Mucosa of descending colon (tissue), 3 donors: ENCODE results near the gene ANKRA2. TPM values are rescaled to one million over a fixed set of nuclear protein-coding genes. Genes with fewer than 3 reads are reported as not detected.

Experiments
- ATAC-seq: fragments of 200-7000 bp; cut with Tn5 transposase; one replicate; pipeline ENCODE4 v1.9.1; 2020; ENCODE audit warnings: mild to moderate bottlenecking, moderate library complexity
- DNase-seq, 3 donors: peaks; one replicate each; pipeline ENCODE4 v3.0.0-alpha.2; 2020
- H3K36me3 ChIP-seq: fragments of 200-600 bp; one replicate; pipeline ENCODE4 v1.8.0; 2021; ENCODE audit warnings: low read depth, mild to moderate bottlenecking
- H3K4me1 ChIP-seq: fragments of 200-600 bp; one replicate; pipeline ENCODE4 v1.8.0; 2021; ENCODE audit warnings: low read depth, mild to moderate bottlenecking
- H3K4me3 ChIP-seq: fragments of 200-600 bp; one replicate; pipeline ENCODE4 v1.8.0; 2021; ENCODE audit warnings: mild to moderate bottlenecking
- H3K9me3 ChIP-seq: fragments of 200-600 bp; one replicate; pipeline ENCODE4 v1.8.0; 2021; ENCODE audit warnings: mild to moderate bottlenecking
- intact Hi-C, 2 donors: fragments of 100-400 bp; cut with DNase I in 1 of 2; cut with micrococcal nuclease in 1 of 2; formaldehyde crosslinking; loops; one replicate each; pipeline versions ENCODE4 v1.11.0 to v1.11.1; 2022; cut with DNase I, micrococcal nuclease
- total RNA-seq, 3 donors: library from RNA; stranded (reverse); fragmentation: NEBNext Ultra II Directional in 2 of 3; extraction: Animal tissue kit (Norgen Biotek cat#: 25700) in 2 of 3; gene quantifications; one replicate each; pipeline versions ENCODE4 v1.2.1 to v1.2.4, GENCODE V29; 2021 to 2023
- TF ChIP-seq, protein P1 (sequence below): fragments of 200-600 bp; IDR thresholded peaks from one replicate; pipeline ENCODE4 v1.8.0; 2022; ENCODE audit warnings: antibody characterized with exemption, mild to moderate bottlenecking
- donor health status: DM: no; HTN: no; CAD: no; lungs with moderate emphysema.
- donor health status: DM: no; HTN: no; CAD: no.
- donor health status: DM: no; HTN: yes; CAD: no.

ANKRA2 gene
- total RNA-seq, 3 donors from 2014 or later: 20.8 to 23.8 (median 23.1) TPM

DNA sequence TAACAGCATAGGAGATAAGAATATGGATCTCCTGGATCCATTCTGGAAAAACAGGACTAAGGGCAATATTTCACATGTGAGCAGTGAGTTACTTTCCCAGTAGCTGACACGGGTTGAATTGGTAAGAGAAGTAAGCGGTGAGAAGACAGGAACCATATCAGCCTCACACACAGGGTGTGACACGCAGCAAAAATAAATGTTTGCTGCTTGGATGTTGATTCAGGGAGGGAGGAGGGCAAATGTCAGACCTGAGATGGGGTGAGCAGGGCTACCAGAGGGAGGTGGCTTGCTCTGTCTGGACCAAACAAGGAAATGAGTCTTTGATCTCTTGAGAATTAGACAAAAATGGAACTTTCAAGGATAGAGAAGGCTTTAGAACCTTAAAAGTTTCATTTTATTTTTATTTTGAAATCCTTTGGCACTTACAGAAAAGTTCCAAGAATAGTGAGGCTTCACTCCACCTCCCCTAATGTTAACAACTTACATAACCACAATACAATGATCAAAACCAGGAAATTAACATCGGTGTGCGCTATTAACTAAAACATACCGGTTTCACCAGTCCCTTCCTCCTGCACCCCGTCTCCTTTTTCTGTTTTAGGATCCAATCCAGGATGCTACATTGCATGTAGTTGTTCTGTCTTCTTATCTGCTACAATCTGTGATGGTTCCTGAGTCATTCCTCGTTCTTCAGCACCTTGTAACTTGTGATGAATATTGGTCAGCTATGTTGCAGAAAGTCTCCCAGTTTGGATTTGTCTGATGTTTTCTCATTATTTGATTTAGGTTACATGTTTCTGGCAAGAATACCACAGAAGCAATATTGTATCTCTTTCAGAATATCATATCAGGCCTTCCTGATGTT is 40.0 kb upstream of the ANKRA2 start:
- TF ChIP-seq, protein P1, sequence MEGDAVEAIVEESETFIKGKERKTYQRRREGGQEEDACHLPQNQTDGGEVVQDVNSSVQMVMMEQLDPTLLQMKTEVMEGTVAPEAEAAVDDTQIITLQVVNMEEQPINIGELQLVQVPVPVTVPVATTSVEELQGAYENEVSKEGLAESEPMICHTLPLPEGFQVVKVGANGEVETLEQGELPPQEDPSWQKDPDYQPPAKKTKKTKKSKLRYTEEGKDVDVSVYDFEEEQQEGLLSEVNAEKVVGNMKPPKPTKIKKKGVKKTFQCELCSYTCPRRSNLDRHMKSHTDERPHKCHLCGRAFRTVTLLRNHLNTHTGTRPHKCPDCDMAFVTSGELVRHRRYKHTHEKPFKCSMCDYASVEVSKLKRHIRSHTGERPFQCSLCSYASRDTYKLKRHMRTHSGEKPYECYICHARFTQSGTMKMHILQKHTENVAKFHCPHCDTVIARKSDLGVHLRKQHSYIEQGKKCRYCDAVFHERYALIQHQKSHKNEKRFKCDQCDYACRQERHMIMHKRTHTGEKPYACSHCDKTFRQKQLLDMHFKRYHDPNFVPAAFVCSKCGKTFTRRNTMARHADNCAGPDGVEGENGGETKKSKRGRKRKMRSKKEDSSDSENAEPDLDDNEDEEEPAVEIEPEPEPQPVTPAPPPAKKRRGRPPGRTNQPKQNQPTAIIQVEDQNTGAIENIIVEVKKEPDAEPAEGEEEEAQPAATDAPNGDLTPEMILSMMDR: no peak
- DNase-seq: peak in 1 of 3 donors; percentile 58
- Histone ChIP-seq H3K36me3 (no peaks in the 10 kb centered on the region), H3K4me1 (no peaks in the 10 kb centered on the region), H3K9me3 (no peaks in the 10 kb centered on the region), H3K4me3 (no peak overlapping the region)
- intact Hi-C loops: loop anchor here in 1 of 2 donors (10.0 kb wide), 1 partner anchor 89 kb away; no protein-coding TSS in a partner anchor
- ATAC-seq: peak; percentile 100

DNA sequence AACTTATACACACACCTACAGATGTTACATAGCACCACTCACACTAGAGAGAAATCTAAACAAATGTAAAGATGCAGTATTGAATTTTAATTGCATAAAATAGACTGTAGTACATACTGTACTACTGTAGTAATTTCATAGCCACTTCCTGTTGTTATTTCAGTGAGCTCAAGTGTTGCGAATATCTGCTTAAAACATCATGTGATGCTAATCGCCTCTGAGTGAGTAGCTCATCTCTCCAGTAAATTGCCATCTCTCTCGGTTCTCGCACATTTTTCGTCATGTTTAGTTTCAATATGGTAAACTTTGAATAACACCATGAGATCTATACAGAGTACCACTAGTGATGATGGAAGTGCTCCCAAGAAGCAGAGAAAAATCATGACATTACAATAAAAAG is 38.6 kb upstream of the ANKRA2 start:
- Histone ChIP-seq H3K4me1 (no peaks in the 10 kb centered on the region), H3K9me3 (no peaks in the 10 kb centered on the region), H3K4me3 (no peak overlapping the region), H3K36me3 (no peaks in the 10 kb centered on the region)
- intact Hi-C loops: loop anchor here in 1 of 2 donors (10.0 kb wide), 1 partner anchor 91 kb away; no protein-coding TSS in a partner anchor
- ATAC-seq (no peak), DNase-seq (no peak)
- TF ChIP-seq, protein P1: no peak

DNA sequence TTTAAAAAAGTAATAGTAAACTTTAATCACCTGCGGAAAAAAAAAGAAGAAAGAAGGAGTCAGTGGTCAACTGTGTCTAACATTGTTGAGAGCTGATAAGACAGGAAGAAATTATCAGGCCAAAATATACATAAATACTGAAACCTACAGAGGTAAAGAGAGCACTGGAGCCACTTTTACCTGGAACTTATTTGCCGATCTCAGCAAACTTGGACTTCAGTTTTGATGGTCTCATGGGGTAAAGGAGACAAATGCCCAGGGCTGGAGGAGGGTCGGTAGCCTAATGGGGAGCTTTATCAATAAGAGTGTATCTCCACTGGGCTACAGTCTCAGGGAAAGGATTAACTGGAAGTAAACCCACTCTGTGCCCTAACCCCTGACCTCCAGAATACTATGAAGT is 33.9 kb upstream of the ANKRA2 start:
- Histone ChIP-seq H3K36me3 (no peaks in the 10 kb centered on the region), H3K4me3 (no peak overlapping the region), H3K4me1 (no peaks in the 10 kb centered on the region), H3K9me3 (no peaks in the 10 kb centered on the region)
- DNase-seq: no peak
- TF ChIP-seq, protein P1: no peak
- intact Hi-C loops: no loop called here
- ATAC-seq: no peak

DNA sequence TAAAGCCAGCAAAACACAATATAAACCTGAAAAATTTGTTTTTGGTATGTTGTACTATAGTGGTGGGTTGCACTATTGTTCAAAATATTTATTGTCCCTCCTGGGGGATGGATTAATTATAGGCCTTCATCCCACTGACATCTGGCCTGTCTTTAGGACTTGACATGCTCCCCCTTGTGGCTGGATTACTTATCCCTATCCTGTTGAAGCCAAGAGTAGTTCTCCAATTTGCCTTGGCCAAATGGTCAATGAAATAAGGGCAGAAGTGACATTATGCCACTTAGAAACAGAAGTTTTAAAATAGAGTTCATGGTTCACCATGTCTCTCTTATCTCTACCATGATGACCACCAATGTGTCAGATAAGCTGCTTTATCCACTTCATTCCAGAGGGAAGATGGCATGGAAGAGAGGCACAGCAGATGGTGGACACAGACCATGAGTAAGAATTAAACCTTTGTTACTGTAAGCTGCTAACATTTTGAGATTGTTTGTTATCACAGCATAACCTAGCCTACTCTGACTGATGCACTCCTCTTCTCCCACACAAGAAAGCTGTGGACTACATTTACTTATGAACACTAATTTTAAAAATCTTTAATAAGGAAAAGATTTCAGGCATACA is 31.4 kb upstream of the ANKRA2 start:
- peak; percentile 46 for ATAC-seq
- TF ChIP-seq, protein P1: peak; percentile 17
- Histone ChIP-seq H3K9me3 (no peaks in the 10 kb centered on the region), H3K36me3 (no peaks in the 10 kb centered on the region), H3K4me1 (no peaks in the 10 kb centered on the region), H3K4me3 (no peak overlapping the region)
- DNase-seq: peak in 1 of 3 donors; percentile 84
- intact Hi-C loops: no loop called here

DNA sequence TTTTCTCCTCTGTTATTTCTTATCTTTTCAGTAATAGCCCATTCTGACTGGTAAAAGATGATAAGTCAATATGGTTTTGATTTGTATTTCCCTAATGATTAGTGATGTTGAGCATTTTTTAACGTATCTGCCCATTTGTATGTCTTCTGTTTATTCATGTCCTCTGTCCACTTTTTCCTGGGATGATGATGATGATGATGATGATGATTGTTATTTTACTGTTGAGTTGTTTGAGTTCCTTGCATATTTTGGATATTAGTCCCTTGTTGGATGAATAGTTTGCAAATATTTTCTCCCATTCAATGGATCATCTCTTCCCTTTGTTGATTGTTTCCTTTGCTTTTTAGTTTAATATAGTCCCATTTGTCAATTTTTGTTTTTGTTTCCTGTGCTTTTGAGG is 27.1 kb upstream of the ANKRA2 start:
- ATAC-seq (no peak), DNase-seq (no peak)
- H3K4me3 ChIP-seq: no peak overlapping the region
- TF ChIP-seq, protein P1: no peak
- intact Hi-C loops: loop anchor here (5.0 kb wide), 1 partner anchor 200 kb away; no protein-coding TSS in a partner anchor
- no peaks in the 10 kb centered on the region for H3K4me1 ChIP-seq
- H3K9me3 ChIP-seq: no peaks in the 10 kb centered on the region
- no peaks in the 10 kb centered on the region for H3K36me3 ChIP-seq
